Posterior cingulate gyrus (tissue), 11 donors: Measurements from ENCODE around the gene ZDHHC3.
A peak's percentile ranks its signal among the peaks of the same experiment; 100 is the strongest.
"Not testable (repeated sequence)": the region's sequence is repeated elsewhere in the genome, so short reads cannot be mapped to it uniquely, and the experiment has no call there.

Experiments used
- DNase-seq, 10 donors: peaks; one replicate each; pipeline versions ENCODE4 v3.0.0 to v3.0.0-alpha.2; 2020 to 2021; ENCODE audit warnings: mixed read lengths in 3 of 10
- intact Hi-C: fragments of 100-400 bp; cut with DNase I; formaldehyde crosslinking; loops from one replicate; pipeline ENCODE4 v1.15.1; 2023

Gene ZDHHC3

DNA sequence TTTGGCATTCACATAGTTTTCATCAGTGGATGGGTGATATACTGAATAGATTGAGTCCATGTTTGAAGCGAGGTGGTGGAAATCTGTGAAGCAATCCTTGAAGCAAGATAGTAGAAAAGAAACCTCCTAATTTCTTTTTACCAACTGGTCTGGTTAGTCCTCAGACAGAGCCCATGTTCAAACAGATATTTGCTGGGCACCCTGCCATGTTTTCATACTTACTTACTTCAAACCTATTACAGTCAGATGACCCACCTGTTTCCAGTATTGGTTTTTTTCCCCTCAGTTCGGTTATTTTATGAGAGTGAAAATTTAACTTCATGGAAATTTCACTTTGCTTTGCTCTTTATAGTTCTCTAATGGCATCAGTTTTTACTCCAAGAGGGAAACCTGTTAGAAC, 23.8 kb upstream of the ZDHHC3 start:
- intact Hi-C loops, result no loop called here
- DNase-seq, result no peak

DNA sequence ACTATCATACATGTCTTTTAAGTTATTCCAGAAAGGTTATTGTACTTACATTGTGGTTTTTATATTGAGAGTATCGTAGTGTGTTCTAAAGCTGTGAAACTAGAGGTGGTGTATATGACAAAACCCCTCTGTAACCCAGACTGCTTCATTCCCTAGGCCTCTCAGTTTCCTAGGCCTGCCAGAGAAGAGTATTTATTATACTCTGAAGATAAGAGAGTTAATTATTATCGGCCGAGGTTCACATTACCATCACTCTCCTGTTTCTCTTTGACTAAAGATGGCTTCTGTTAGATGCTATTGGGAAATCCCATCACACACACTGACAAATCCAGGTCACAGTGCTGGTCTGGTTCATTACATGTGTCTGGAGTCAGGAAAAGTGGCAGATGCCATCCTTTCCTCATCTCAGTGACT, 20.6 kb upstream of the ZDHHC3 start:
- intact Hi-C loops, result no loop called here
- DNase-seq, result no peak

DNA sequence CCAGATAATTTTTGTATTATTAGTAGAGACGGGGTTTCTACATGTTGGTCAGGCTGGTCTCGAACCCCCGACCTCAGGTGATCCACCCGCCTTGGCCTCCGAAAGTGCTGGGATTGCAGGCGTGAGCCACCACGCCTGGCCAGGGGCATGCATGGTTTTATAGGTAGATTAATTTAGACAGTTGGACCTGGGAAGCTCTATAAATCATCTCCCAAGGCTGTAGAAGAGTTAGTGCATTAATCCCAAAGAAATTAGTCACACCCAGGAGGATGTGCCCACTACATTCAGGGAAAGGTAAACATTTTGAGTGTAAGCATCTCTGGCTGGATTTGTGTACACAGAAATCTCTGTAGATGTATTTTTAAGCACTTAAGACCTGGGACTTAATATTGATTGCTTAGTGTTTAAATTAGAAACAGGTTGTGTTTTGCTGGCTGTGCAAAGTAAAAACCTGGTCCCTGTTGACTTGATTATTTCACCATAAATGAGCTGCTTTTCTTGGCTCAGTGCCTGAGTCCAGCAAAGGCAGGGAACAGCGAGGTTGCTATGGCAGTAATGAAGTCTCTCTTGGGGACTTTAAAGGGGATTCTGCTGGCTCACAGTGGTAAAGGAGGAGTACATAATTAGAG, 19.3 kb upstream of the ZDHHC3 start:
- peak in 1 of 10 donors; percentile 17 for DNase-seq
- intact Hi-C loops, result no loop called here

DNA sequence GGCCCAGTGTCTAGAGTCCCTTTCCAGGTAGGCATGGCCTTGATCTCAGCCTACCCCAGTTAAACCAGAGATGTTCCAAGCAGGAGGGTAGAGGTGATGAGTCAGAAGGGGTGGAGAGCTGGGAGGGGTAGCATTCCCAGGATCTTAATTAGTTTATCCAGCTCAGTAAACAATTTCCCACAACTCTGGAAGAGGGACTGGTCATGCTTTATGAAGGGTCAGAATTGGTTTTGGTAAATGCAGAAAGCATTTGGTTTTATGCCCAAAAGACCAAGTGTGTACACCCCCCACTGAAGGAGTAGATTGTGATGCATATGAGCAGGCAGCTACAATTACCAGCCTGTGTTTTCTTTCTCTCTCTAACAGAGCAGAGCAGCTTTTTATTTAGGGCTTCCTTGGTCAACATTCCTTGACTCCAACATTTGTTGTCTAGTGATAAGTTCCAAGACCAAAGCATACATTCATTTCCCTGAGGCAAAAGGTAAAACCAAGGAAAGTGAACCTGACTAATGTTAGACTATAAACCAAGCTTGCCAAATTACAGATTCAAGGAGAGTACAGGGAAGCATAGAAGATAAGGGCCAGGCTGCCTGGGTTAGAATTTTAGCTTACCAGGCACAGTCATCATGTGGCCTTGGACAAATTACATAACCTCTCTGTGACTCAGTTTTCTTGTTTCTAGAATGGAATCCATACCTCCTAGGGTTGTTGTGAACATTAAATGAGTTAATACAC, 17.7 kb upstream of the ZDHHC3 start:
- intact Hi-C loops, result no loop called here
- no peak for DNase-seq

DNA sequence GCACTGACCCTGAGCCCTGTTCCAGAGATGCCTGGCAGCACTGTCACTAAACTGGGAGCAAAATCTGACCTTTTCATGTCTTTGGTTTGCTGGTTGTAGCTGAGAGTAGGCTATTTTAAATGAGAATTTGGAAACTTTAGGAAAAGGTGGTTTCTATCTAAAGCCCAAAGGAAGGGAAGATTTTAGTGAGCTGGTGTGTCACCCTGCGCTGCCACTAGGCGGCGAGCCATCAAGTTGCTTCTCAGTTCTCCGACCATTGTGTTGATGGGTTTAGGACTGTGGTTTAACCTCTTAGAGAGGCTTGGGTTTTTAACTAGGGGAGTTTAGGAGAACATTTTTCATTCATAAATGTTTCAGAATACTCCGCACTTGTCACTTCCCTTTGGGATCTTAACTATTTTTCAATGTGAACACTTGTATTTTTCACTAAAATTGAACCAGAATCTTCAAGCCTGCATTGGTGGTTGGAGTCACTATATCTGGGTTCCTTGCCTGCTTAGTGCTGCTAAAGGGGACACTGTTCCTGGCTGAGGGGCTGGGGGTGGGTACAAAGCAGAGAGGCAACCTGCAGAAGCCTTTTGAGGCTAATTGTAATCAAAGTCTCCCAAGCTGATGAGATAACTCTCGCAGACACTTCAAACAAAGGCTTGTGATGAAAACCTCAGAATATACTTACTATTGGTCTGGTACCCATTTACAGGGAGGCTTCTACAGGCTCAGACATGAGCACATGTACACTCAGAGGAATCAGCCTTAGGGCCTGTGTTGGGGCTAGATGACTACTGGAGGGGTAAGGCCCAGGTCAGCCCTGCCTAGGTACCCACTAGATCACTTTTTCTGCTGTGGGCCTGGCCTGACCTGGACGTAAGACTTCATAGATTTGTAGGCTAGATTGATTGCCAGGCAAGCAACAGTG, 16.8 kb upstream of the ZDHHC3 start:
- intact Hi-C loops, result no loop called here

DNA sequence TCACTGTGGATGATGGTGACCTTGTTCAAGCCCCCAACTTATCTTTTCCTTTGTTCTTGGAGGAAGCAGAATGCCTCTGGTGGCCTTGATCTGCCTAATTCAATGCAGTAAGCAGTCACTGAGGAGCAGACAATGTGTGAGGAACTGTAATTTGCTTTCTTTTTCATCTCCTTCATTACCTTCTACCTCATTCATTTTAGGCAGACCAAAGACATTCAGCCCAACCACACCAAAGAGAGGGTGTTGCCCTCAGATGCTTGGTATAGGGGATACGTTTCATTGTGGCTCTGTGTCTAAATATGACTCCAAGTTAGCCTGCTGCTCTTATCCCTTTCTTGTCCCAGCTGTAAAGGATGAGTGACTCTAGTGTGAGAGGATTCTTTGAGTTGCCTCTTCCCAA, 15.4 kb upstream of the ZDHHC3 start:
- DNase-seq, result no peak

More for the DNA sequence above, 16.8 kb upstream of the ZDHHC3 start:
- DNase-seq, result no peak

DNA sequence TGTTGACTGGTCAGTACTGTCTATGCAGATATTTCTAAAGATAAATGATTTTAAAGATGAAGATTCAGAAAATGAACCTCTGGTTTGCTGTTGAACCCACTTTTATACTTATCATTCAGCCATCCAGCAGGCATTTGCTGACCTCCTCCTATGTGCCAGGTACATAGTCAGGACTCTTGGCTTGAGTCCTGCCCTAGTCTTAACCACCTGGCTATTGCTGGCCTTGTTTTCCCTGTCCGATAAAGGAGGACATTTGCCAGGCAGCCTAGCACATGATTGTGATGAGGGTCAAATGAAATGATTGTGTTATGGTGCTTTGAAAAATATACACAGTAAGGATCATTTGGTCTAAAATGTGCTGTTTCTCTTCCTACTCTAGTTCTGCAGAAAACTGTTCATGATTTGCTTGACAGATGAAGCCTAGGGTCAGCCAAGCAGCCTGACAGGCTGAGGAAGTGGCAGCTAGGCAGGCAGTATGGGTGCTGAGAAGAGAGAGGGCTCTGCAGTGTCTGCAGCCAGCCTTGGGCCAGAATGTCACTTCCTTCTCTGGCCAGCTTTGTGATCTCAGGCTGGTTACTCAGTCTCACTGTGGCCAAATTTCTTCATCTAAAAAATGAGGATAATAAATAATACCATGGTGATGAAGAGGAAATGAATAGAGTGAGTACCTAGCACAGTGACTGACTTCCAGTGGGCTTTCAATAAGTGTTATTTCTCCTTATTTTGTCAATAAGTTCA, 13.8 kb upstream of the ZDHHC3 start:
- intact Hi-C loops, result no loop called here
- DNase-seq, result no peak

More for the DNA sequence above, 15.4 kb upstream of the ZDHHC3 start:
- intact Hi-C loops, result no loop called here

DNA sequence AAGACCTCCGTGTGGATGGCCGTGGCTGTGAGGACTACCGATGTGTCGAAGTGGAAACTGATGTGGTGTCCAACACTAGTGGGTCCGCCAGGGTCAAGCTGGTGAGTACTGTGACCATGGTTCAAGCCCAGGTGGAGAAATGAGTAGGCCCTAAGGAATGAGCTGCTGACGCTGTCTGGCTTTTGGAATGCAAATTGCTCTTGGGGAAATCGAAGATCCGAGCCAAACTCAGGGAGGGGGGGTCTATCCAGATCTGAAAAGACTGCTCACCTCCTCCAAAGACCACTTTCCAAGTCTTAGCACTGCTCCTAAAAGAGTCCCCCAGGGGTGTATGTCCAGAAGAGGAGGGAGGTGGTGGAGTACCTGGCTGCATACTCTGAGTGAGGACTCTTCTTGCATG, 13.2 kb upstream of the ZDHHC3 start:
- intact Hi-C loops, result no loop called here
- no peak for DNase-seq

DNA sequence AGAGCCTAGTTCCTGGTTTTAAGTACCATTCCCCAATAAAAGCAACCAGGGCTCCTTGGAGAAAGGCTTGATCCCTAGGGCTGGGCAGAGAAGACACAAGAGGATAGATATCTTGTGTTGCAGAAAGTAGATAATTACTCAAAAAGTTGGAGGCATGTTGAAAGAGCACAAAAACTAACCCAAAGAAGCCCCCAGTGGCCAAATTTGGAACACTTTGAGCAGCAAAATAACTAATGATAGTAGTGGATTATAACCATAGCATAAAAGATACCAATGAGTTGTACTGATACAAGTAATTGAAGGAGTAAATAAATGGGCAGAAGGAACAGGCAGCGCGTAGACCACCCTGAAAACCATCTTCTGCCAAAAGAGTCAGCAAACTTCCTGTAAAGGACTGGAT, 12.1 kb upstream of the ZDHHC3 start:
- DNase-seq, result no peak
- intact Hi-C loops, result no loop called here

DNA sequence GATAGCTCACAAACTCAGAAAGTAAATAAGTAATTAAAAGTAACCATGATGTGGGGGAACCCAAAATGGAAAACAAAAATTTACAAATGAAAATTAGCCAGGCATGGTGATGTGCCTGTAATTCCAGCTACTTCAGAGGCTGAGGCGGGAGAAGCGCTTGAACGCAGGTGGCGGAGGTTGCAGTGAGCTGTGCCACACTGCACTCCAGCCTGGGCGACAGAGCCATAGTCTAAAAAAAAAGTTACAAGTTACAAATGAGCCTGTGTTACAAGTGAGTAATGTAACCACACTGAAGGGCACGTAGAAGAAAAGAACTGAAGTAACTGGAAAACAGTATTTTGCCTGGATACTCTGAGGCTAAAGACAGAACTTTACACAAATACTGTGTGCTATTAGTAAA, 11.4 kb upstream of the ZDHHC3 start:
- intact Hi-C loops, result no loop called here
- DNase-seq, result no peak

DNA sequence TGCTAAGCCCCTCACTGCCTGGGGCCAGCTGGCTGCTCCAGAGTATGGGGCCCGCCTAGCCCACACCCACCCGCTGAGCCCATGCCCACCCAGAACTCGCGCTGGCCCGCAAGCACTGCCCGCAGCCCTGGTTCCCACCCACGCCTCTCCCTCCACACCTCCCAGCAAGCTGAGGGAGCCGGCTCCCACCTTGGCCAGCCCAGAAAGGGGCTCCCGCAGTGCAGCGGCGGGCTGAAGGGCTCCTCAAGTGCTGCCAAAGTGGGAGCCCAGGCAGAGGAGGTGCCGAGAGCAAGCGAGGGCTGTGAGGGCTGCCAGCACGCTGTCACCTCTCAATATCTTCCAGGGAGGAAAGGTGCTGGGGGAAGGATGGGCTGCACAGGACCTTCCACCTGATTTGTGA, 10.4 kb upstream of the ZDHHC3 start:
- DNase-seq, intact Hi-C loops: not testable (repeated sequence)

DNA sequence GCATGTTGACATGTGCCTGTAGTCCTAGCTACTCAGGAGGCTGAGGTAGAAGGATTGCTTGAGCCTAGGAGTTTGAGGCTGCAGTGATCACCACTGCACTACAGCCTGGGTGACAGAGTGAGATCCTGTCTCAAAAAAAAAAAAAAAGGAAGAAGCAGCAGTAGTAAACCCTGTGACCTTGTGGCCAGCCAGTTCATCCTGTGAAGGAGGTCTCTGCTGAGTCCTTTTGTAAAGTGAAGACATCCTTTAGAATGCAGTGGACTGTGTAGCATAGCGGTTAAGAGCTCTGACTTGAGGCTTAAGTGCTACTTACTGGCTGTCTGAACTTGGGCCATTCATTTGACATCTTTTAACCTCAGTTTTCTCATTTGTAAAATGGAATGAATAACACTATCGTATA, 8.4 kb upstream of the ZDHHC3 start:
- intact Hi-C loops, result no loop called here

DNA sequence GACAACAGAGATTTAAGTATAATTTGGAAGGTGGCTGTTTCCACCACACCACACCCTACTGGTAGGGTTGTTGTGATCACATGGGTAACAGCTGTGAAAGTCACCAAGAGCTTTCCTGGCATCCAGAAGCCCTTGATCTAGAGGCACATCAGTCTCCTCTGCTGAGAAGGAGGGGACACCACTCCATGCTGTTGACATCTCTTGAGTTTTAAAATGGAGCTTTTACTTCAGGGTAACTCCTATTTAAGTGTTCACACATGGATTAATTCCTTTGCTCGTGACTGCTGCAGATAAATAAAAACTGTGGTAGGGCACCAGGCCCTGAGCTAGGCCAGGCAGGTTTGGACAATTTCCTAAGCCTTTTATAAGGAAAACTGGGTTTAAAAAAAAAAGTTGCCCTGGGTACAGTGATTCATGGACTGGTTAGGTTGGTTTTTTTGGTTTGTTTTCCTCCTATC, 7.5 kb upstream of the ZDHHC3 start:
- intact Hi-C loops, result no loop called here
- no peak for DNase-seq

More for the DNA sequence above, 8.4 kb upstream of the ZDHHC3 start:
- no peak for DNase-seq

DNA sequence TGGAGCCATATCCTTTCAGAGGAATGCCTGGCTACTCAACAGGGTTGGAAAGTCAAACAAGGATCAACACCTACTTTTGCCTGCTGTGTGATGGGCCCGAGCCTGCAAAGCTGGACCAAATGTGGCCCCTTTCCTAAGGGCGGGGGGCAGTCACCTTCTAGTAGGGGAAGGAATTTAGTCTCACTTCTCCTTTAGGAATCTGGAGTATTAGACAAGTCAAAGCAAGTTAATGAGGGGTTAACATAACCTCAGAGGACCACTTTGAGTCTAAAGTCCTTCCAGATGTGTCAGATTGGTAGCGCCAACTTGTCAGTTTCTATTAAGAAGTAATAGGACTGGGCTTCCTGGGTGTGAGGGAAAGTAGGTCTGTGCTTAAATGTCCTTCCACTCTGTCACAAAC, 6.8 kb upstream of the ZDHHC3 start:
- intact Hi-C loops, result no loop called here
- no peak for DNase-seq

DNA sequence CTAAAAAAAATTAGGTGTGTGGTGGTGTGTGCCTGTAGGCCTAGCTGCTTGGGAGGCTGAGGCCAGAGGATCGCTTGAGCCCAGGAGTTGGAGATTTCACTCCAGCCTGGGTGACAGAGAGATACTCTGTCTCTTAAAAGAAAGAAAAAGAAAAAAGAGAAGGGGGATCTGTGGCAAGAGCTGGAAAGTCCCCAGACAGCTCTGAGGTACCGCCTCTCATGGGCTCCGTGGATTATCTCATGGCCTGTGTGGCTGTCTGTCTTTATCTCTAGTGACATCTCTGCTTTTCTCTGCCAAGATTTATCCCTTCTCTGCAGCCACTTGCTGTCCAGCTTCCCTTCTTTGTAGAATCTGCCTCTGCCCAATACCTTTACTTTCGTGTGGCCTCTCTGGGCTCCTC, 5.8 kb upstream of the ZDHHC3 start:
- intact Hi-C loops, result no loop called here
- no peak for DNase-seq

DNA sequence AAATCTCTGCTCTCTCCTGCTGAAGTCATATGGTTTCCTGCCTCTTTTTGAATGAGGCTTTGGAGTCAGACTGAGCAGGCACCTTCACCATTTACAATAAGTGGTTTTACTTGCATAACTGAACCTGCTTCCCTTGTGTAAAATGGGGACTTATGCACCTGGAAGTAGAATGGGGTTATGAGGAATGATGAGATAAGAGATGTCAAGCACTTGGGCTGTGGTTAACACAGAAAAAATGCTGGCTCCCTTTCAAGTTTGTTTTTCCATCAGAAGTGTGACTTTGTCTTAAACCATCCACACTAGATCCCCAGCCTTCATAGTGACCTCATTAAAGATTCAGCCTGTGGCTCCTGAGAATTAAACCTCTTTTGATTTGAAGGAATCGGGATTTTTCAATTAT, 5.2 kb upstream of the ZDHHC3 start:
- no peak for DNase-seq

DNA sequence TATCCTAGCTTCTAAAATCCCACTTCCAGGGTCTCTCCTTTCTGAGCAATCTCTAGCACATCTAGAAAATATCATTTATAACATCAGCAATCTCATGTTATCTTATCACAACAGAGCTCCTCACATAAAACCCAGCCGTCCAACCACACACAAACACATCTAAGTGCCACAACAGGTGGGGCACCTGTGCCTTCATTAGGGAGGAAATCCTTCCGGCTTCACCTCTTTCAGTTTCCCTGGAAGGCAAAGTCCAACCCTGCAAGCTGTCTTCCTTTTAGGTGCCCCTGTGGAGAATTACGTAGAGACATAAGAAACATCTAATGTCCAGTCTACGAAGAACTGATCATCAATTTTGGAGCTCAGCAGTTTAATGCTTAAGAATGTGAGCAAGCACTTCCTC, 1.6 kb downstream of the ZDHHC3 start:
- no peak for DNase-seq
- intact Hi-C loops, result loop anchor here (2.0 kb wide), 1 partner anchor 214 kb away; the partner anchor contains the start of genes KIAA1143 and KIF15

More for the DNA sequence above, 5.2 kb upstream of the ZDHHC3 start:
- intact Hi-C loops, result no loop called here

DNA sequence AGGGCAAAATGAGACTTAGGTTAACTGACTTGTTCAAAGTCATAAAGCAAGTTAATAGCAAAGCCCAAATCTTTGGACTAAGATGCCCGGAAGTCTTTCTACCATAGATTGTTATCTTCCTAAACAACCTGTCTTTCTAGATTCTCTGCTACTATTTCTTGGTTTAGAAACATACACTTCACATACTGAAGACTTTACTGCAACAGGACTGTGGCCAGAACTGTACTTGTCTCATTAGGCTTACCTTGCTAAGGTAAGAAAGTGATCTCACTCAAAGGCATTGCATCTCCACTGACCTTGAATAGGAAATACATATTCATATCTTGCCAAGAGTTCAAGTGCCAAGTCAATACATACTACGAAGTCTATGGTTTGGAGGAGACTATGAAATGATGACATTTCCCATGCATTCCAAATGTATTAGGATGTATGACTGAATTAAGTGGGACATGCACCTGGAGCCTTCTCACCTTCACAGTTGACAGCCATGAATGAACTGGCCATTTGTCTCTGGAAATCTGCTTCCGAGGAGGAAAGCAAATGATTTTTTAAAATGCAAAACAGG, 5.0 kb downstream of the ZDHHC3 start:
- intact Hi-C loops, result no loop called here
- no peak for DNase-seq

DNA sequence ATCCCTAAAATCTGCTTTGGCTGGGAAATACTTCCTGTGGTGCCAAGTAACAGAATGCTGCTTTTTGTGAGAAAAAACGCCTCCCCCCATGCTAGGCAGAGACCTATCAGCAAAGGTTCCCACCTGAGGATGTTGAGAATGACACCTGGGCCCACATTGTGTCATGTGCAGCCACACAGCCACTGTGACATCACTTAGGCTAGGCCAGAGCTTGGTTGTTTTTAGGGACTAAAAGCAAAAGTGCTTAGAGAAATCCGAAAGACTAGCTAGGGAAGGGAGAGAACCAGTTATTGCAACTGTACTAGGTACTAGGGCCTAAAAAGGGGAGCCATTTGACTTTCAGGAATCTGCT, 6.2 kb downstream of the ZDHHC3 start:
- DNase-seq, result no peak
- intact Hi-C loops, result no loop called here

DNA sequence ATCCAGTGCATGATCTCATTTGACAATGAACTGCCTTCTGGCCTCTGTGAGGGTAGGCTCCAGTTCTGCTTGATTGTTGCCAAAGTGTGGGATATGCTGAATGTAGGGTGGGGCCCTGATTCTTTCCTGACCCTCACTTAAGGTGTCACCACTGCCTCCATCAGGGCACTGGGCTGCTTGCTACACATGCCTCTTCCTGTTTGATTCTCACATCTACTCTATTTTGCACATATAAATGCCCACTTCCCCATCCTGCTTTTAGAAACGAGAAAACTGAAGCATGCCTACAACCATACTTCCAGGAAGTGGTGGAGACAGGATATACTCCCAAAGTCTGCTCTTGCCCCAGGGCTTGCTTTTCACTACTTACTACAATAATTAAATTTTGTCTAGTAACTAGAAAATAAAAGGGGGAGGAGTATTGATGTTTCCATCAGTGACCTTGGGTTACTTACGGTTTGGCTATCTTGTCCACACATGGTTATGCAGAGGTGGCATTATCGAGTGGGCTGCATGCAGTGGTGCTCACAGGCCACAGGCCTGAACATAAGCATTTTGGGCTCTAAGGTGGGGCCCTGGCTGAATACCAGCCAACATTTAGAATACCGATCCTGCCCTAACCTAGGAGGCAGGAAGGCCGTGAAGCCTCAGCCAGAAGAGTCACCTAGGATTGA, 6.7 kb downstream of the ZDHHC3 start:
- intact Hi-C loops, result no loop called here

More for the DNA sequence above, 6.7 kb downstream of the ZDHHC3 start:
- no peak for DNase-seq
